Measurements from ENCODE around the gene EVC2.
"Not testable (repeated sequence)": the region's sequence is repeated elsewhere in the genome, so short reads cannot be mapped to it uniquely, and the experiment has no call there.

Gene EVC2

DNA sequence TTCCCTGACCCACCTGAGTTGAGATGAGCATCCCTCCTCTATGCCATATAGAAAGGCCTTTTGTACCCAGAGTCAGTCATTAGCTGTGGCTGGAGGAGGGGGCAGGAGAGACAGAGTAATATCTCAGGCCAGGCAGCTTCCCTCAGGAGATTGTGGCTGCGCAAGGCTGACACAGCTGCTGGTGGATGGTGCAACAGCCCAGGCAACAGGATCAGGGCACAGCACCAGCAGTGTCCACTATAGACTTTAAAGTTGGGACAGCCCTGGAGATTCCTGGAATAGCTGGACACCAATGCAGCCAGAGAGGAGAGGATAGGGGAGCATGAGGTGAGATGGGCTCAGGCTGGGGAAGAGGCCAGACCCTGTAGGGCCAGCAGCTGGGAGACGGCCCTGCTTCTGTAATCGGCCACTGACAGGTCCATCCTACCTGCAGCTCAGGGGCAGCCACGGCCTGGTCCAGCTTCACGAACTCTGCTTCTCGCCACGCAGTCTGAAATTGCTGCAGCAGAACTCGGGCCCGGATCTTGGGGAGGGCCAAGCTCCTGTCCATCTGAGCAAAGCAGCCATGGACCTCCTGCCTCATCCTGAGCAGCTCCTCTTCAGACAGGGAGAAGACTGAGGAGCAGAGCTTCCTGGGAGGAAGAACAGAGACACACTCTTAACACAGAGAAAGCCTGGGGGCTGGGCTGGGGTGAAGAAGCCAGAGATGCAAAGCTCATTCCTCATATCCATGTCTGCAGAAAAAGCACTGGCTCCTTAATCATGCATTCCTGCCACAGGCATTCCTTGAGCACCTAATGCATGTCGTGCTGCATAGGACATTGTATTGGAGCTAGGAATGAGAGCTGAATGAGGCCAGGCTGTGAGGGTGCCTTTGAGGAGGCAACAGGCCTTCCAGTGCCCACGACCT, 90.1 kb downstream of the EVC2 start:
- DNase-seq (ENCODE audit: low spot score) = no peak

DNA sequence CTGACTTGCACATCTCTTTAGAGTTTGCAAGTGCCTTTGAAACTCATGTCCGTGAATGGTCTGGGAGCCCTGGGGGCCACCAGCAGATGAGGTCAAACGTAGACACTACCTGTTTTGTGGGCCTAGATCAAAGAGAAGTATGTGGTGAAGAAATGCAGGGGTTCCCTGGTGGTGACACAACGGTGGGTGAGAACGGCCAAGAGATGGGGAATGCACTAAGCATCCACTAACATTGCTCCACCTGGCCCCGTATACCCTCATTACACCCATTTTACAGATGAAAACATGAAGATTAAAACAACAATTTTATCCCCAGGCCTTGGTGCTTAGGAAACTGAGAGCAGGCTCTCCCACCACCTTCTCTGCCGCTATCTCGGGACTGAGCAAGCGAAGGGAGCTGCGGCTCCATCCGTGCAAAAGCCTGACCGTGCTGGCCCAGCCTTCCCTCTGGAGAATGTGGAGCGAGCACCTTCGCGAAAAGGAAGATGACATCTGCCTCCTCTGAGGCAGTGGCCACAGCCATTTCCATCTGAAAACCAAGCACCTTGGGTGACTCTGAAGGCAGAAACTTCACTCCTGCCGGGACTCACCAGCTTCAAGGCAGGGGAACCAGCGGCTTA, 91.9 kb downstream of the EVC2 start:
- DNase-seq (ENCODE audit: low spot score) = no peak

DNA sequence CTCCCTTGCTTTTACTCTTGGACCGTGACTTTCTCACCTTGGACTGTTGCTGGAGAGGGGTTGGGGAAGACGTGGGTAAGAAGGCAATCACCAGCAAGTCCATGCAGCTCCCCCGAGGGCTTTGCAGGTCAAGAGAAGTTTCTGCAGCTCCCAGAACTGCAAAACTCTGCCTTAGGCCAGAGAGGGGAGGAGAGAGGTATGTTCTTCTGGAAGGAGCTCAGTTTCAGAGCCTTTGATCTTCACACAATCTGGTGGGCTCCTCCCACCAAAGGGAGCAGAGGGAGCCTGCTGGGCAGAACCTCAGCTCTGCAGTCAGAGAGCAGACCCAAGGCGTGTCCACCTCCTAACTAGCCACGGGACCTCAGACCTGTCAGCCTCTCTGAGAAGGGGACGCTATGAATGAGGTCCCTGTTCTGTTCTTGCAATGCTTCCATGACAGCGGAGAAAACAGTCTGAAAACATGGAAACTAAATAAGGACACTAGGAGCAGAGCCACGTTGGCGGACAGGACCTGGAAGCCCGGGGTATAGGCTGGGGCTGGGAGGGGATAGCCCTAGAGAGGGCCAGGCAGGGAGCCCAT, 92.8 kb downstream of the EVC2 start:
- no peak for DNase-seq (ENCODE audit: low spot score)

DNA sequence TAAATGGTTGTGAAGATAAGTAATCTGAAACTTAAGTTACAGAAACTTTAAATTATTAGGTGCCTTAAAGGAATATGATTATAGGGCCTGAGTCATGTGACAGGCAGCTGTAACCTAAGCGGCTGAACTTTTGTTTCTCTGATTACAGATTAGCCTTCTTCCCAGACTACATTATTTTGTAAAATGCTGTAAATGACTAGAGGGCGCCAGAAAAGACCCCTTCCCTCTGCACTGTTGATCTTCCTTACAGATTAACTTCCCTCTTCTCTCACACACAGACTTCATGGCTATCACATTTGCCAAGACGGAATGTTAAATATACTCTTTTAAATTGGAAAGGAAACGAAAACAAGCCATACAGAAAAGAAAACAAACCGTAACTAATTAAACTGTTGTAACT, 96.6 kb downstream of the EVC2 start:
- no peak for DNase-seq (ENCODE audit: low spot score)

DNA sequence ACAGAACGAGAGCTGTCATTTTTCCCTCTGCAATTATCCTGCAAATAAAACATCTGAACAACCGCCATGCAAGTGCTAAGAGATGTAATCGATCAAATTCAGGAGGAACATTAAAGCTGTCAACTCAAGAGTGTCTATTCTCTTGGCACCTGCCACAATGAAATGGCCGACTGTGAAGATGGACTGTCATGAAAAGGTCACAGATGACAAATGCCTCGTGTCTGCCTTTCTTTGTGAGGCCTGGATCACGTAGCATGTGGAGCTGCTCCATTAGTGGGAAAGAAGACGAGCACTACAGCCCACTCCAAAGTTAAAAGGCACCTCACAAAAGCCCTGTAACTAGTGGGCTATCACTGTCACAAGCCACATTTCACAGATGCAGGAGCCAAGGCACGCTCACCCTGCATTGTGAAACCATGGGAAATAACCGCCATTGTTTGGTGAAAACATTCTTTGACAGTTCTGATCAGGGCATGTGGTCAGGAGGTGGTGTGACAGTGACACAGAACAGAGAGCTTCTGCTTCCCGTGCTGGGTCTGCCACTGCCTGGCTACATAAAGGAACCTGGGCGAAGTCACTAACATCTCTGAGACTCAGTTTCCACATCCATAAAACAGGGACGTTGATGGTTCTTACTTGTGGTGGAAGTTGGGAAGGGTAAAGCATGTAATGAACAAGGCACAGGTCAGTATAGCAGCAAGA, 98.9 kb downstream of the EVC2 start:
- DNase-seq (ENCODE audit: low spot score) = no peak

DNA sequence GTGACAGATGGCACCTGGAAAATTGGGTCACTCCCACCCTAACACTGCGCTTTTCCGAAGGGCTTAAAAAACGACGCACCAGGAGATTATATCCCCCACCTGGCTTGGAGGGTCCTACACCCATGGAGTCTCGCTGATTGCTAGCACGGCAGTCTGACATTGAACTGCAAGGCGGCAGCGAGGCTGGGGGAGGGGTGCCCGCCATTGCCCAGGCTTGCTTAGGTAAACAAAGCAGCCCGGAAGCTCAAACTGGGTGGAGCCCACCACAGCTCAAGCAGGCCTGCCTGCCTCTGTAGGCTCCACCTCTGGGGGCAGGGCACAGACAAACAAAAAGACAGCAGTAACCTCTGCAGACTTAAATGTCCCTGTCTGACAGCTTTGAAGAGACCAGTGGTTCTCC, 114.5 kb downstream of the EVC2 start:
- not testable (repeated sequence) for DNase-seq (ENCODE audit: low spot score)

DNA sequence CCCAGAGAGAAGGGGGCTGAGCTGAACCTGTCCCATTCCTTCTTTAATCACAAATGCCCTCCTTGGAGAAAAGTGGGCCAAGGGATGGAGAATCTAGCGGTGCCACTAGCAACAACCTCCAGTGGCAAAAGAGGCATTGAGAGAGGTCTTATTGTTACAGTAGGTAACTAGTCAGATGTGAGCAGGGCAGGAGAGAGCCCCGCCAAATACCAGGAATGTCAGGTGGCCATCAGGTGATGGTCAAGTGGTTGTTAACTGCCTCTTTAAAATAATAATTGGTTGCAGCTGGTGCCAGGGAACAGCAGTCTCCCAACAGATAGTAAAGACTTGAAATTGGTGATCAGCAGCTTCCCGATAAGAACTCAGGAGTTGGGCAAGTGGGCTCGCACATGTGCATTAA, 116.1 kb downstream of the EVC2 start:
- no peak for DNase-seq (ENCODE audit: low spot score)

DNA sequence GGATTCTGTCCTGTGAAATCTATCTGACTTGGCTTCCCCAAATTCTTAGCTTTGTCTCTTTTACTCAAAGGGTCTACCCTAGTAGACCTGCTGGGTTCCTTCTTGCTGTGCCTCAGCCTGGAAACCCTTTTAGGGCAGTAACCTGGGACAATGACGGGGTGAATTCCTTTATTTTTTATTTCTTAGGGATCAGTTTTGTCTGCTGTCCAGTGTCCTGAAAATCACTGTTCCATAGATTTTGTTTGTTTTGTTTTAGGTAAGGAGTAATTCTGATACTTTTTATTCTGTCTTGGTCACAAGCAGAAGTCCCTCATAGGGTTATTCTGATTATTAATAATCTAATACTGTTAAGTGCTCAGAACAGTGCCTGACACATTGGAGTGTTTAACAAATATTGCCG, 118.9 kb downstream of the EVC2 start:
- no peak for DNase-seq (ENCODE audit: low spot score)

DNA sequence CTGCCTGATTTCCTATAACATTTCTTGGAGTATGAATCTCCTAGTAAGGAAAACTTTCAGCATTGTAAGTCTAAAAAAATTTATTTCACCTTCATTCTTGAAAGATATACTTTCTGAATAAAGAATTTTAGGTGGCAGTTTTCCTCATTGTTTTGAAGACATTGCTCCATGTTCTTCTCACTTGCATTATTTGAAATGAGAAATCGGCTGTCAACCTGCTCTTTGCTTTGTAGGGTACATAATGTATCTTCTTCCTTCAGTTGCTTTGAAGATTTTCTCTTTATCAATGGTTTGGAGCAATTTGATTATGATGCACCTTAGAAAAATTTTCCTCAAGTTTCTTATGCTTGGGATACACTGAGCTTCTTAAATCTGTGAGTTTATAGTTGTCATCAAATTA, 120.3 kb downstream of the EVC2 start:
- DNase-seq (ENCODE audit: low spot score) = no peak

DNA sequence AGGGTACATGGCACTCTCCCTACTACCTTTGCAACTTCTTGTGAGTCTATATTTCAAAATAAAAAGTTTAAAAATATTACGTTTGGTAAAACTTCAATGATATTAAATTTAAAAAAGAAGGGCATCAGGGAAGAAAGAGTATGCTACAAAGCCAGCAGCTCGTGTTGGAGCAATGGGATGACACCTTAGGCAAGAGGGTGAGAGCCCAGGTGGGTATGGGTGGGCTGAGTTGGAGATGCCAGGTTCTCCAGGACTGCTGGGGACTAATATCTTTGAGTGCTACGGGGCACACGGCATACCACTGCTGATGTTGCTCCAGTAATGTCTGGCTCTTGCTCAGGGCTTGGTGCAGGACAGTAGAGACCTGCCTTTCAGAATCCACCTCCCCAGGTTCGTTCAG, 132.4 kb downstream of the EVC2 start:
- no peak for DNase-seq (ENCODE audit: low spot score)

DNA sequence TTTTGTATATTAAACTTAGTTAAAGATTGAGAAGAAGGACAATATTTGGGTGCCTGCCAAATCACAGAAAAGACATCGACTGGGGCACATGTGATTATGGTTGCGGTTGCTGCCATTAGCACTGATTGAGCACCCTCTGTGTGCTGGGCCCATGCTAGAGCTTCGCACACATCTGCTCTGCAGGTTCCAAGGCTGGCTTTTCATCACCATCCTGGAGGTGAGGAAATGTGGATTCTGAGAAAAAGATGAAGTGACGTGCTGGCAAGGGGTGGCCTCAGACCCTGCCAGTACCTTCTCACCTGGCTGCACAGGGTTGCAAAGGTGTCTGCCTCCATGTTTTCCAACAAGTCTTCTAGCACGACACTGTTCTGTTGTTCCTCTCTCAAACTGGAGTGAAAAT, 134.0 kb downstream of the EVC2 start:
- DNase-seq (ENCODE audit: low spot score) = no peak

DNA sequence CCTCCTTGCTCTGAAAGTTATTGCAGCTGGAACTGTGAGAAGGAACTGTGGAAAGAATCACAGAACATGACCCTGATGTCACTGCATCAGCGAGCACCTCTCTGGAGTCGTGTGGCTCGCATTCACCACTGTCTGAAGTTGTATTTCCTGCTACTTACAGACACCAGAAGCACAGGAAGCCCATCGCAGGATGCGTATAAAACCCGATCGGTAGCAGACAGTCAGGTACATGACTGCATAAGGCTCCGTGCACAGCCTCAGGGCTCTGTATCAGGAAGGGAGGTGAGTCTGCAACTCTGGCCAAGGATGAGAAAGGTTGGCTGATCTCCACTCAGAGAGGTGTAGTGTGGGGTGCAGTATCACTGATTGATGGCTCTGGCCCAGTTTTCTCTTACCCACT, 134.4 kb downstream of the EVC2 start:
- no peak for DNase-seq (ENCODE audit: low spot score)

DNA sequence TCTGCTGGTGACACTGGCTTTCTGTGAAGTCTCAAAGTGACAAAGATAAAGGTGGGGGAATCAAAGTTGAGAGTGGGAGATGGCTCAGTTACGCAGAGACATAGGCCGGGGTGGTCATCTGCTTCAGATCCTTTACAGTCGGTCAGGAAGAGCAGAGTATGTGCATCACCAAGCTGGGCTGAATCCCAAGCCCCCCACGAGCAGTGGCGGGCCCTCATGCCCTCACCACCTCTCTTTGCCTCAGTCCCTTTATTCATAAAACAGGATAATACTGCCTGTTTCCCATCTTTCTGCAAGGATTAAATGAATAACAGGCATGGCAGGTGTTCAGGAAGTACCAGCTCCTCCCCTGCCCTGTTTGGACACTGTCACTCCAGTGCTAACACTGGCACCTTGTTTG, 135.6 kb downstream of the EVC2 start:
- DNase-seq (ENCODE audit: low spot score) = no peak

DNA sequence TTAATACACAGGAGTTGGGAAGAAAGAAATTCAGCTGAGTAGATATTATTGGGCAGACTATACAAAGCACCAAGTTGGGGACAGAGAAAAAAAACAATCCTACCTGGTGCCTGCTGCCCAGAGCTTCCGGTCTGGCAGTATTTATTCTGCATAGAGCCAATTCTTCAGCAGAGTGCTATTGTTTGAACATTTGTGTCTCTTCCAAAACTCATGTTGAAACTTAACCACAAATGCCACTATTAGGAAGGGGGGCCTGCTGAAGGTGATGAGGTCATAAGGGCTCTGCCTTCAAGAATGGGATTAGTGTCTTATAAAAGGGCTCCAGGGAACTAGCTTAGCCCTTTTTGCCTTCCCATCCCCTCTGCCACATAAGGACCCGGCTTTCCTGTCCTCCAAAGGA, 136.2 kb downstream of the EVC2 start:
- DNase-seq (ENCODE audit: low spot score) = no peak

DNA sequence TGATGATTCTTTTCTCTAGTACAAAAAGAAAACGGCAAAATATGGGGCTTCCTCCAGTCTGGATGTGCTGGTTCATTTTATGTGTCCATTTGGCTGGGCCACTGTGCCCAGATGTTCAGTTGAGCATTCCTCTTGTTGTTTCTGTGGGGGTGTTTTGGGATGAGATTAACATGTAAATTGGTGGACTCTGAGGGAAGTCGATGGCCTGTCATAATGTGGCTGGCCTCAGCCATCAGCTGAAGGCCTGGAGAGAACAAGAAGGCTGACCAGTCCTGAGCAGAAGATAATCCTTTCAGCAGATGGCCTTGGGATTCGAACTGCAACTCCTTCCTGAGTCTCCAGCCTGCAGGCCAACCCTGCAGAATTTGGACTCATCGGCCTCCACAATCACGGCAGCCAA, 136.7 kb downstream of the EVC2 start:
- DNase-seq (ENCODE audit: low spot score) = no peak

DNA sequence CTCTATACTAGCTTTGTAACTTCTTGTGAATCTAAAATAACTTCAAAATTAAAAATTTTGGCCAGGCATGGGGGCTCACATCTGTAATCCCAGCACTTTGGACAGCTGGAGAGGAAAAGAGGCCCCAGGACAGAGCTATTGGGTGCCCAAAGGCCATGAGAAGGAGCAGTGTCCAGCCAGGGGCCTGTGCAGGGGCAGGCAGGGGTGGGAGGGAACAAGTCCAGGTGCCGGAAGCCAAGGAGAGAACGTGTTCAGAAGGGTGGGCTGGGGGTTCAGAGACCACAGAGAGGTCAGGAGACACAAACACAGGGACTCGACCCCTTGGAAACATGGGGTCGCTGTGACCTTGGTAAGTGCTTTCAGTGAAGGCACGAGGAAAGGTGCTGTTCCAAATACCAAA, 138.9 kb downstream of the EVC2 start:
- DNase-seq (ENCODE audit: low spot score) = no peak

DNA sequence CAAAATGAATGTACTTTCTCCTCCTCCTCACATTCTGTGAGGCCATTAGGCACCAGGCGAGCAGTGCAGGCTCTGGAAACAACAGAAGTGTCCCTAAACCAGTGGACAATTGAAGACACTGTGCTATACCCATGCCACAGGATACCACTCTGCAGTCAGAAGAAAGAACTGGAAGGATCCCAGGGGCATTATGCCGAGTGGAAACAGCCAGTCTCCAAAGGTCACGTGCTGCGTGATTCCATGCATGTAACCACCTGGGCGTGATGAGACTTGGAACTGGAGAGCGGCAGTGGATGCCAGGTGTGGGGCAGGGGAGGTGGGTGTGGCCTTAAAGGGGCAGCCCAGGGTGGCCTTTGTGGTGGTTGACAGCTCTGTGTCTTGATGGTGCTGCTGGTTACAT, 139.4 kb downstream of the EVC2 start:
- DNase-seq (ENCODE audit: low spot score) = no peak

DNA sequence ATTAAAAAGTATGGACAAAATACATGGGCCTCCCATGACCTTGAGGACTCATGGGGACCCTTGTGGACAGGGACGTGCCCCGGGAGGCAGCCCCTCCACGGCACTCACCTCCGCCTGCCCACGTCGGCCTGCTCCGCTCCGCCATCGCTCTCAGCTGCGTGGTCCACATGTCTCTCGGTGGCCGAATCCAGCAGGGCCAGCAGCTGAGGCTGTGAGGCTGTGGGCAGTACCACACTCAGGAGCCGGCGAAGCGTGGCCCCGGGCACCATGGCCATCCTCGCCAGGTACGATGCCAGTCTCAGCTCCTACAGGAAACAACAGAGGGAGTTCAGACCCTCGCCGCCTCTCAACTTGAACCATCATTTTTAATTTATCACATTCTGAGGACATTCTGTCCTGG, 140.0 kb downstream of the EVC2 start:
- no peak for DNase-seq (ENCODE audit: low spot score)

DNA sequence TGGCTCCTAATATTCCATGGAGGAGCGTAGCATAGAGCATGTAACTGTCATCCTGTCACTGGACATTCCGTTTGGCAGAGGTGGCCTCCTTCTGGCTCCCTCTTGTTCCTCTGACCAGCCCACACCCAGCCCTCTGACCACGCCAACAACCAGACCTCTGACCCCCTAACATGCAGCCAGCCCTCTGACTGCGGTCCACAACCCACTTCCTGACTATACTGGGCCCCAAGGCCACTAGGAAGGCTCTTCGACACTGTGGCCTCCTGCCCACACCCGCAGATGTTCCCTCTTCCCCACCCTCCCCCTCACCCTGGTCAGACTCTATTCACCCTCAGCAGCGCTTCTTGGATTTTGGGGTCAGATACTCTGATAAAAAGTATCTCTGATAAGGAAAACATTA, 141.4 kb downstream of the EVC2 start:
- DNase-seq (ENCODE audit: low spot score) = no peak

DNA sequence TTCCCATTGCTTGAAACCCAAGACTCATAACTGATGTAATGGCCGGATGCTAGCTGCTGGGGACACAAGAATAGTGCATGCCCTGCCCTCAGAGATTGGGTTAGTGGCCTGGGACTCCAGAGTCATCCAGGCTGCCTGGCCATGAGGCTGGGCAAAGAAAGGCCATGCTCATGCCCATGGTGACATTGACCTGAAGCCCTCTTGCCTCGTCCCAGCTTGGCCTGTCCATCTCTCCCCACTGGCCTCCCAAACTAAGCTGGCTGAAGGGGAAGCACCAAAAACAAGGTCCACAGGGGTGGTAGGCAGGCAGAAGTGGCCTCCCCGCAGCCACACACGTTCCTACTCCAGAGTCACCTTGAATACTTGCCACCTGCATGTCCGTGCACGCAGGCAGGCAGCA, 141.8 kb downstream of the EVC2 start:
- DNase-seq (ENCODE audit: low spot score) = no peak

DNA sequence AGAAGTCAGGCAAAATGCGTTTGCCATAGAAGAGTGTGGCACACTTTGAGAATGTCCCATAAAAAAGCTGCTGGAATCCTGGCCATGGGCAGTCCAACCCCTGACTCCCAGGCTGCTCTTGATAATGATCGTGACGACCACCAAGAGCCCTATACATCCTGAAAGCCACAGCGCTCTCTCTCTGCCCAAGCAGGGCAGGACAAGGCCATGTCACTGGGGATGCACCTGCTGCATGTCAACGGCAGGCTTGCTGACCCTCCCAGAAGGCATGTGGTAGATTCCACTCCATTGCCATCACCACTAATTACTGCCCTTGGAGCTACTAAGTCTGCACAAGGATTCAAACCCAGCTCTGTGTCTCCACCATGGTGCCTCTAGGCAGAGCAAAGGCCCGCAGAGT, 144.5 kb downstream of the EVC2 start:
- DNase-seq (ENCODE audit: low spot score) = no peak

DNA sequence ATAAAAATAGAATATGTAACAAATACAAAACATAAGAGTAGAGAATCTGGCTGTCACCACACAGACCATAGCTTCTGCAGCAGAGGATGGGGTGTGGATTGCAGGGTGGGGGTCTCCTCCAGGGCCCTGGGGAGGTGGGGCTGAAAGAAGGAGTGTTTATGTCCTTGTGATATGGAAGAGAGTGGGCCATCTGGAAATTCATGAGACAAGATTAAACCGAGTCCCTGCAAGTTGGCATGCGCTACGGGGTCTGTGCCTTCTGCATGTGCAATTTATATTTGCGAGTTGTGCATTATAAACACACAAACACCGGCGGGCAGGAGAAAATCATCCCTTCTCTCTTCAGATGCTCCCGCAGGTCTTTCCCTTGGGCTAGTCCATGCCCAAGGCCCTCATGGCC, 145.9 kb downstream of the EVC2 start:
- DNase-seq (ENCODE audit: low spot score) = no peak

DNA sequence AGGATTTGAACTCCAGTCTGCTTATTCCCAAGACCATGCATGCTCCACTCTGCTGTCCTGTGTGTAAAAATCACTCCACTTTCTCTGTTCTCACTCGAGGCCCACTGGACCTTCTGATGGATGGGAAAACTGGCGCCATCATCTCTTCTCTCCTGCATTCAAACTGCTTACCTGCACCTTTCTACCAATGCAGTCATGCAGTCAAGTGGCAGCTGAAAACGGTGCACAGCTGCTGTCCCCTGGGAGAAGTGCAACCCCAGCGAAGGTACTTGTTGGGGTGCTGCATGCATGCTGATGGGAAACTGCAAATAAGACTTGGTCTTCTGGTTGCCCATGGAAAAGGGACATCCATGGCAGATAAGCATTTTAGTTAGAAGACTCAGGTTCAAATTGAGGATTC, 147.1 kb downstream of the EVC2 start:
- DNase-seq (ENCODE audit: low spot score) = no peak

Measured in D341Med (cell line).